SH-SY5Y (cell line): ENCODE measurements around the gene DNAJC15.

Experiments
- GATA2 ChIP-seq: IDR thresholded peaks from 2 replicates; pipeline ENCODE4 v1.6.1; 2011; ENCODE audit warnings: mild to moderate bottlenecking, low read depth, low read length
- GATA3 ChIP-seq: IDR thresholded peaks from 2 replicates; pipeline ENCODE4 v1.6.1; 2011; ENCODE audit warnings: low read depth, mild to moderate bottlenecking, low read length, moderate library complexity

DNAJC15 gene

DNA sequence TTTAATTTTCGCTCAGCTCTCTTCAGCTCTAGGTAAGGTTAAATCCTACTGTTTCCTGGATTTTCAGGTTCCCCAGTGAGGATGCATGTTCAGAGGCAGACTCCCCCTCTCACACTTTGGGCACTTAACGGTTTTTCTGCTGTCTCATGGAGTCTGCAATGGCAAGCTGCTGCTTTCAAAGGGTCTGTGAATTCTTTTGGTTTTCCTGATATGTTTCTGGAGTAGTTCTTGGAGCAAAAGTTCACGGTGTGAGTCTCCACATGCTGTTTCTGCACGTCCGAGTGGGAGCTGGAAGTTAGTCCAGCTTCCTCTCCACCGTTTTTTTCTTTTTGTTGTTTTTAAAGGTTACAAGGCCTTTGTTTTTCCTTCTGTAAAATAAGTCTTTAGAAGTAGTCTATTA is 35.4 kb downstream of the DNAJC15 start:
- TF ChIP-seq GATA3, result no peak
- TF ChIP-seq GATA2, result no peak

DNA sequence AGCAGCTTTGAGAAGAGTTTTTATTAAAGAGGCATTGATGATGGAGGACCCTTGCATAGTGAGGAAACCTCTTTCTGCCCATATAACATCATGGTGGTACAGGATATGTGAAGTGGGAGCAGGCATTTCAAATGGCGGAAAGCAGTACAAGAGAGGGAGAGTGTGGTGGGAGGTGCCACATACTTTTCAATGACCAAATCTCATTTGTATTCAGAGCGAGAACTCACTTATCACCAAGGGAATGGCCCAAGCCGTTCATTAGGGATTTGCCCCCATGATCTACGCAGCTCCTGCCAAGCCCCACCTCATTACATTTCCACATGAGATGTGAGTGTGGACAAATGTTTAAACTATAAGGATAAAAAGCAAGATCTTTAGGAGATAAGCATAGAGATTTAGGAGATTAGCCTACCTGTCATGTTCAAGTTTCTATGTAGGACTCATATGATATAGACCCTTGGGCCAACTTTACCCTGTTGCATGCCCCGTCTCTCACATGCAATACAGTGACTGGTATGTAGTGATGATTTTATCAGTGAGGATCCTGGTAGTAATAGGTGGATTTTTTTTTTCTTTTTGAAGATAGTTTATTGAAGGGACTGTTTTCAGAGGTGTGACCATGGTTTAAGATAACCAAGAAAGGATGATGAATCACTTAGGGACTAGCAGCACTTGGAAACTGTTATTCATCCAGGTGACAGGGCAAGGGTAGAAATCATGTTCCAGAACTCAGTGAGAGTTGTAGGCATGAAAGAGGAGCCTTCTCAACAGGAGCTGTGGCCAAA is 38.3 kb downstream of the DNAJC15 start:
- TF ChIP-seq GATA2 (no peak; the same call in 1 of the 2 replicates), GATA3 (no peak)

DNA sequence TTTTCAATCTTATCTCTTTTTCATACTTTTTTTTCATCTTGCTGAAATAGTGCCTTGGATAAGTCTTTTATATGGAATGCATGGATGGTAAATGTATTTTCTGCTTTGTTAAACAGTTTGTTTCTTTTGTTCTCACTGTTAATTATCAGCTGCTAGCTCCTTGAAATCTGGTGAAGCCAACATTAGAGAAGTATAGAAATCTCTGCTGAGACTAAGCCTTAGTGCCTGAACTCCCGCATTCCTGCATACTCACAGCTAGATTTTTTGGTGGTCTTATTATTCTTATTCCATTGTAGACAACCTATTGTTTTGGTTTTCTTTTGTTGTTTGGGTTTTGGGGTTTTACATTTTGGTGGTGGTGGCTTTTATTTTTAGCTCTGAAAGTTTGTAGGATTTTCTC is 48.4 kb downstream of the DNAJC15 start:
- TF ChIP-seq GATA3, result no peak
- TF ChIP-seq GATA2, result no peak

DNA sequence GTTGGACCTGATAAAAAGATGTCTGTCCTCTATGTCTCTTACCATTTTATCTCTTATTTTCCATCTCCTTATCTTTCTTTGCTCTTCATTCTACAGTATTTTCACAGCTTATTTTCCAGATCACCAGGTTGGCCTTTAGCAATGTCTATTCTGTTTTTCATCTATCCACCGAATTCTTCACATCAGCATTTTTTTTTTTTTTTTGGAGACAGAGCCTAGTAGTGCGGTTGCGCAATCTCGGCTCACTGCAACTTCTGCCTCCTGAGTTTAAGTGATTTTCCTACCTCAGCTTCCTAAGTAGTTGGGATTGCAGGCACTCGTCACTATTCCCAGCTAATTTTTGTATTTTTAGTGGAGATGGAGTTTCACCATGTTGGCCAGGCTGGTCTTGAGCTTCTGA is 49.0 kb downstream of the DNAJC15 start:
- TF ChIP-seq GATA2 (no peak), GATA3 (no peak)

DNA sequence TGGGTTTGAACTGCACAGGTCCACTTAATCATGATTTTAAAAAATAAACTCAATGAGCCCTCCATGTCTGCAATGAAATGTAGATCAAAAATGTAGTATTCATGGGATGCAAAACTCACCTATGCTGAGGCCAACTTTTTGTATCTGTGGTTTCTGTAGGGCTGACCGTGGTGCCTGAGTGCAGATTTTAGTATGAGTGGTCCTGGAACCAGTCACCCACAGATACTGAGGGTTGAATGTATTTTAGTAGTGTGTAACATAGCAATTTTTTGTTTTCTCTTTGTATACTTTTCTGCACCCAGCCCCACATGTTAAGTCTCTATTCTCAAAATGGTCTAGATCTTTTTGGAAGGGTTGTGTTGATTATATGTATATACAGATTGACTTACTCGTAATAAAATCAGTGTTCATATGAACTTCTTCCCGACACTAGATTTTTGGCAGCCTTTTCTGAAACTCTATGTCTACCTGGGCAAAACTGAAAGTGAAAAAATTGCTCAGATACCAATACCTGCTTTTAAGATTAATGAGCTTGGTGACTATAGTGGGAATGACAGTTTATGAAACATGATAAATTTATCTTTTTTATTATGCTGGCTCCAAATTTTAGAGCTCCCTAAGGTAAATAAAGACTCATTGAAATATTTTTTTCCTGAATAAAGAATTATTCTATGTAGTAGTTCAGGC is 51.6 kb downstream of the DNAJC15 start:
- TF ChIP-seq GATA3, result no peak
- no peak for TF ChIP-seq GATA2

DNA sequence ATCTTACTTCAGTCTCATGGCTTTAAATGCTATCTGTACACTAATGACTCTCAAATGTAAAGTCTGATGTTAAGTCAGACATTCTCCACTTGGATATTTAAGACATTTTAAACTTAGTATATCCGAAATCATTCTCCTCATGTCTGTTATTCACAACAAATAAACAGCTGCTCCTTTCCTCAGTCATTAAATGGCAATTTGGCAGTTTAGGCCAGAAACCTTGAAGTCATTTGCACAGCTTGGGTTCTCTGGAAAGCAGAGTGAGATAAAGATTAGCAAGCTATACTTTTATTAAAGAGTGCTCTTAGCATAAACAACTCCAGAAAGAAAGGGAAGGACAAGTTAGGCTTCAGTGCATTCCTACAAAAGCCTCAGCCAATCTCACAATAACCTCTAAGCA is 53.7 kb downstream of the DNAJC15 start:
- TF ChIP-seq GATA3 (no peak), GATA2 (no peak)

DNA sequence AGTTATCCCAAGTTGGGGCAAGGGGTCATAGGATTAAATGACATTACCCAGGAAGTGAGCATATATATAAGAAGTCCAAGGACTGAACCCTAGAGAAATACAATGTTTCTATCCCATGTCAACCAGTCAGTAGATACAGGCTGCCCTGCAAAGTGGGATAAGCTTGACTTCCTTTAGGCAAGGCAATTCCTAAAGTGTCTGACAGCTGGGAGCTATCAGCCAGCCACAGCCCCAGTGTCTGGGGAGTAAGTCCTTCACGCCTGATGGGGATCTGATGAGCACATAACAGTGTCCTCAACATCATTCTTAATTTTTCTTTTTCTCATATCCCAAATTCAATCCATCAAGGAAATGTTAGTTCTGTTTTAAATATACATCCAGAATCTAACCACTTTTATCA is 54.1 kb downstream of the DNAJC15 start:
- TF ChIP-seq GATA3 (no peak), GATA2 (no peak)

DNA sequence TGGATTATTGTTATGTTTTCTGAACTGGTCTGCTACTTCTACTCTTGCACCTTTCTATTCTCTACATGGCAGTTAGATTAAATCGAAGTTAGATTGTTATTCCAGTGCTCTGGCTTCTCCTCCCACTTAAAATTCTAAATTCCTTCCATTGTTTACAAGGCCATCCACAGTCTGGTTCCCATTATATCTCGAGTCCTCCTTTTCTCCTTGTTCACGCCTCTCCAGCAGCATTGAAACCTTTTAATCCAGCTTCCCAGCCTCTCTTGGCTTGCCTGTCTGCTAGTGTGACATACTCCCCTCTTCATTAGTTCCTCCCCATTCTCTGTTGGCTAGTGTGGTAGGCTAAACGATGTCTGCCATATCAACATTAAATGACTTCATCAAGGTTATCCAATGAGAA is 54.5 kb downstream of the DNAJC15 start:
- TF ChIP-seq GATA3 (no peak), GATA2 (no peak)

DNA sequence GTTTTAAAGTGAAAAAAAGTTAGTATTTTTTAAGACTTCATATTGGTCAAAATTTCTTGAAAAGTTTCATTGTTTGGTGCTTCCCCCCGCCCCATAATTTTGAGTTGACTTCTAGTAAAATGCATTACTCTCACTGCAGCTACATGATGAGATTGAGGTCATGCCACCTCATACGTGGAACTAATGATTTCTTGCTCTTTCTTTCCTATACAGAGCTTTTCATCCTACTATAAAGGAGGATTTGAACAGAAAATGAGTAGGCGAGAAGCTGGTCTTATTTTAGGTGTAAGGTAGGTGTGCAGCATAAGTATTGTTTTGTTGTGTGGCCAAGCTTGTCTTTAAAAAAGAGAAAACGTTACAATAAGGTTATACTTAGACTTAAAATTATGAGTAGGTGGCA is 55.0 kb downstream of the DNAJC15 start:
- TF ChIP-seq GATA3 (no peak), GATA2 (no peak)

DNA sequence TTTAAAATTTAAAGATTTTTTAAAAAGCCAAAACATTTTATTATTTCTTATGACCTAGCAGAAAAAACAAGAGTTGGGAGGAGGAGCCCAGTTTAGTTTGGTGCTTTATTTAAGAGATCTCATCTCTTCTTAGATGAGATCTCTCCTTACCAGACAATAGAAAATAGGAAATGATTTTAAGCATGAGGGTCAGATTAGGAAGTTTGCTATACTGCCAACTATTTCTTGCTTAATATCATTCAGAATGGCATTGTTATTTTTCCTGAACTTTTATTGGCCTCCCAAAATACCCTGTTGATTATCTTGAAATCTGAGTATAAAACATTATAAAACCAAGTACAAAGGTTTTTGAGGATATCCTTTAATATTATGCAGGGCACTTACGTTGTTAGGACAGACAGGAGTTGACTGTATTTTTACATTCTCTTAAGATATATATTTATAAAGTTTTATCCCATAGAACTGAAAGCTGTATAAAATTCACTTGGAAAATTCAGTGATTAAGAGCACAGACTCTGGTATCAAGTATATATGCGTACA is 56.1 kb downstream of the DNAJC15 start:
- TF ChIP-seq GATA3, result no peak
- no peak for TF ChIP-seq GATA2

DNA sequence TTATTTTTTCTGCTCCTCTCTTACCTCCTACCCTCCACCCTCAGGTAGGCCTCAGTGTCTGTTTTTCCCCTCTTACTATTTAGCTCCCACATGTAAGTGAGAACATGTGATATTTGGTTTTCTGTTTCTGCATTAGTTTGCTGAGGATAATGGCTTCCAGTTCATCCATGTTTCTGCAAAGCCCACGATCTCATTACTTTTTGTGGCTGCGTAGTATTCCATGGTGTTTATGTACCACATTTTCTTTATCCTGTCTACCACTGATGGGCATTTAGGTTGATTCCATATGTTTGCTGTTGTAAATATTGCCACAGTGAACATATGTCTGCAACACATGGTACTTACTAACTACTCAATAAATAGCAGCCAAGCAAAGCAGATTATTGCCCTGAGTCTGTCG is 56.8 kb downstream of the DNAJC15 start:
- no peak for TF ChIP-seq GATA3

DNA sequence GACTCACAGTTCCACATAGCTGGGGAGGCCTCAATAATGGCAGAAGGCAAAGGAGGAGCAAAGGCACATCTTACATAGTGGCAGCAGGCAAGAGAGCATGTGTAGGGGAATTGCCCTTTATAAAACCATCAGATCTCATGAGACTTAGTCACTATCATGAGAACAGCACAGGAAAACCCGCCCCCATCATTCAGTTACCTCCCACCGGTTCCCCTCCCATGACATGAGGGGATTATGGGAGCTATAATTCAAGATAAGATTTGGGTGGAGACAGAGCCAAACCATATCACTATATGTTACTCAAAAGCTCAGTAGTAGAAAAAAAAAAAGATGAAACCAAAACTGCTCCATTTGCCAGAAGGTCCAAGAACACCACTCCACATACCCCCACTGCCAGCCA is 58.5 kb downstream of the DNAJC15 start:
- TF ChIP-seq GATA3, result no peak
- TF ChIP-seq GATA2, result no peak

DNA sequence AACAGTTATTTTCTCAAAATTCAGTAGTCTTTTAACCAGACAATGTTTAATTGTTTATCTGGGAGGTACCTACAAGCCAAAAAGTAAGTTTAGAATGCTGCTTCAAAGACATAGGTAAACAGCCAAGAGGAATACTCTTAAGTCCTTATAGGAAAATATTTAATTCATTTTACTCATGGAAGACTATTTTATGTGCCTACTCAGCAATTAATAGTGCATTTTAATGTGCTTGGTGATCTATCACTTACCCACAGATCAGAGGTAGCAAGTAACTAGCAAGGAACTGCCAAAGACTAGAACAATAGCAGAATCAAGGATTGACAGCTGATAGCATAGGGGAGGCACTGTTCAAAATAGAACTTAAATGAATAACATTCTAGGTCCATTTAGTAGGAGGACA is 60.4 kb downstream of the DNAJC15 start:
- TF ChIP-seq GATA2, result no peak
- TF ChIP-seq GATA3, result no peak

DNA sequence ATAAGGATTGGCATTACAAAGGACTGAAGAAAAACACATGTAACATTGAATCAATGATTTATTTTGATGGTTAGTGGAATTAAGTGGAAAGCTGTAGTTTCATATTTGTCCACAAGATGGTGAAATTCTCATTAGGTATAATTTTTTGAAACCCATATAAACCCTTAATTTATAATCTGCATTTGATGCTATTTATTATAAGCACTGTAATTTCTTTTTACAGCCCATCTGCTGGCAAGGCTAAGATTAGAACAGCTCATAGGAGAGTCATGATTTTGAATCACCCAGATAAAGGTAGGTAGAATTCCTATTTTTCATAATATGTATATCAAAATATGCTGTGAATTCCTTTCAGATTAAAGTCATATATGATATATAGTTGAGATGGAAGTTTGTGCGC is 62.2 kb downstream of the DNAJC15 start:
- TF ChIP-seq GATA3, result no peak
- TF ChIP-seq GATA2, result no peak

DNA sequence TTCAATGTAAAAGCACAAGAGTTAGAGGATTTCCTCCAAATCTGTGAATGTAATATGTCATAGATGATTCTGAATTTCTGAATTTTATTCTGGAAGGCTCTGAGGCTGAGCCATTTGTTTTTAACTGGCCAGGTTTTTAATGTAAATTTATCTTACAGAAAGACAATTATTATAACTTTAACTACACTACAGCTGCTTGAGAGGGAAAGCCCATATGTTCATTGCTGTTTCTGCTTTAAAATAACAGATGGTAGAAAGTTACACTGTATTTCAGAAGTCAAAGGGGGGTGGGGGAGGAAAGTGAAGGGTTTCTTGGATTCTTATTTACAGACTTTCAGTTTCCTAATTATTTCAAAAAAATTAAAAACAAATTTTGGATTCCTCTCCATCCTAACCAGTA is 62.8 kb downstream of the DNAJC15 start:
- no peak for TF ChIP-seq GATA3
- TF ChIP-seq GATA2, result no peak

DNA sequence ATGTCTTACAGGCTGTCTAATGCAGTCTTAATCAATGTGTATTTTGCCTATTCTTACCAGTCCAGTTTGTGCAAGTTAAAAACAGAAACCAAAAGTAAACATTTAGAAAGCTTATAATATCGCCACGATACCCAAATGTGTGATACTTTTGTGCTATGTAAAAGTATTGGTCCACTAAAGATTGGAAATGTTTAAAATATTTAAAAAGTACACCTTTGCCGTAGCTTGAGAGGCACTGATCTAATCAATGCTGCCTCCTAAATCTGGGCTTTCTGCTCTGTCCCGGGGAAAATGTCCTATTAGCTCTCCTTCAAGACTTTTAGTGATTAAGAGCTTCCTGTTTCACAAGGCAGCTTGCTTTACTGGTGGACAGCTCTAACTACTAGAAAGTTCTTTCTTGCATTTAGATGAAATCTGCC is 64.7 kb downstream of the DNAJC15 start:
- no peak for TF ChIP-seq GATA2
- TF ChIP-seq GATA3, result no peak
